ENCODE measurements around the gene NCAPH2.

The NCAPH2 gene

GRCh38 chr22:50567721-50568252 is 59.8 kb downstream of the NCAPH2 start:
- no peak for DNase-seq
- no peak overlapping the region for H3K4me3 Mint-ChIP-seq
- no peaks in the 10 kb centered on the region for H3K27me3 Mint-ChIP-seq
- H3K4me1 Mint-ChIP-seq (ENCODE audit: low read depth): peaks cover 11% of the 10 kb centered on the region
- H3K36me3 Mint-ChIP-seq (ENCODE audit: low read depth): peaks cover 55% of the 10 kb centered on the region
- no peak overlapping the region for H3K27ac Mint-ChIP-seq
- H3K9me3 Mint-ChIP-seq: no peaks in the 10 kb centered on the region

- Mint-ChIP-seq H3K36me3 (ENCODE audit: low read depth) (peaks cover 62% of the 10 kb centered on the region), H3K27me3 (no peaks in the 10 kb centered on the region)
Observed at GRCh38 chr22:50568626-50569025, 60.6 kb downstream of the NCAPH2 start.

GRCh38 chr22:50569041-50569459 is 61.0 kb downstream of the NCAPH2 start:
- Mint-ChIP-seq H3K27me3 (no peaks in the 10 kb centered on the region), H3K4me1 (ENCODE audit: low read depth) (no peaks in the 10 kb centered on the region), H3K36me3 (ENCODE audit: low read depth) (peaks cover 65% of the 10 kb centered on the region), H3K27ac (no peak overlapping the region), H3K9me3 (no peaks in the 10 kb centered on the region), H3K4me3 (no peak overlapping the region)
- no peak for DNase-seq

More at GRCh38 chr22:50568626-50569025, 60.6 kb downstream of the NCAPH2 start:
- Mint-ChIP-seq H3K4me1 (ENCODE audit: low read depth) (peaks cover 2% of the 10 kb centered on the region), H3K9me3 (no peaks in the 10 kb centered on the region), H3K4me3 (no peak overlapping the region), H3K27ac (no peak overlapping the region)
- DNase-seq: no peak

GRCh38 chr22:50569896-50570535 is 62.0 kb downstream of the NCAPH2 start:
- H3K9me3 Mint-ChIP-seq: no peaks in the 10 kb centered on the region
- DNase-seq: no peak
- H3K4me3 Mint-ChIP-seq: no peak overlapping the region
- no peaks in the 10 kb centered on the region for H3K4me1 Mint-ChIP-seq (ENCODE audit: low read depth)
- peaks cover 72% of the 10 kb centered on the region for H3K36me3 Mint-ChIP-seq (ENCODE audit: low read depth)
- no peaks in the 10 kb centered on the region for H3K27me3 Mint-ChIP-seq
- no peak overlapping the region for H3K27ac Mint-ChIP-seq

GRCh38 chr22:50570861-50571260 is 62.8 kb downstream of the NCAPH2 start:
- Mint-ChIP-seq H3K9me3 (no peaks in the 10 kb centered on the region), H3K27me3 (no peaks in the 10 kb centered on the region), H3K27ac (no peak overlapping the region), H3K36me3 (ENCODE audit: low read depth) (peaks cover 81% of the 10 kb centered on the region), H3K4me3 (no peak overlapping the region), H3K4me1 (ENCODE audit: low read depth) (no peaks in the 10 kb centered on the region)
- DNase-seq: no peak

GRCh38 chr22:50571264-50572175 is 63.5 kb downstream of the NCAPH2 start:
- Mint-ChIP-seq H3K4me1 (ENCODE audit: low read depth) (no peaks in the 10 kb centered on the region), H3K4me3 (no peak overlapping the region), H3K27me3 (no peaks in the 10 kb centered on the region), H3K9me3 (no peaks in the 10 kb centered on the region), H3K36me3 (ENCODE audit: low read depth) (peaks cover 87% of the 10 kb centered on the region), H3K27ac (no peak overlapping the region)
- DNase-seq: no peak

GRCh38 chr22:50572965-50573364 is 64.9 kb downstream of the NCAPH2 start:
- Mint-ChIP-seq H3K27ac (no peak overlapping the region), H3K36me3 (ENCODE audit: low read depth) (peaks cover 94% of the 10 kb centered on the region), H3K9me3 (no peaks in the 10 kb centered on the region), H3K27me3 (no peaks in the 10 kb centered on the region), H3K4me1 (ENCODE audit: low read depth) (peaks cover 4% of the 10 kb centered on the region), H3K4me3 (no peak overlapping the region)
- no peak for DNase-seq

- Mint-ChIP-seq H3K4me1 (ENCODE audit: low read depth) (peaks cover 4% of the 10 kb centered on the region), H3K27me3 (no peaks in the 10 kb centered on the region), H3K36me3 (ENCODE audit: low read depth) (peaks cover 90% of the 10 kb centered on the region), H3K27ac (no peak overlapping the region), H3K4me3 (no peak overlapping the region), H3K9me3 (no peaks in the 10 kb centered on the region)
- no peak for DNase-seq
Observed at GRCh38 chr22:50573491-50574382, 65.7 kb downstream of the NCAPH2 start.

GRCh38 chr22:50574383-50574755 is 66.3 kb downstream of the NCAPH2 start:
- H3K27ac Mint-ChIP-seq: no peak overlapping the region
- peaks cover 4% of the 10 kb centered on the region for H3K4me1 Mint-ChIP-seq (ENCODE audit: low read depth)
- no peak for DNase-seq
- H3K36me3 Mint-ChIP-seq (ENCODE audit: low read depth): peaks cover 90% of the 10 kb centered on the region
- no peaks in the 10 kb centered on the region for H3K9me3 Mint-ChIP-seq
- H3K4me3 Mint-ChIP-seq: no peak overlapping the region
- H3K27me3 Mint-ChIP-seq: no peaks in the 10 kb centered on the region
